Fibroblast of gingiva (primary cell): Measurements from ENCODE around the gene OSBP2.

ENCODE experiments used
- DNase-seq: peaks from one replicate; pipeline ENCODE4 v3.0.0-alpha.2; 2011; ENCODE audit warnings: low read depth

OSBP2 gene

GRCh38 chr22:30868663-30869385 lies 174.2 kb downstream of the OSBP2 start:
- DNase-seq, result no peak

GRCh38 chr22:30869667-30870395 lies 175.2 kb downstream of the OSBP2 start:
- no peak for DNase-seq

- no peak for DNase-seq
Observed at GRCh38 chr22:30870451-30871345, 176.0 kb downstream of the OSBP2 start.

GRCh38 chr22:30871391-30872284 lies 177.0 kb downstream of the OSBP2 start:
- no peak for DNase-seq

- no peak for DNase-seq
Observed at GRCh38 chr22:30872285-30873041, 177.8 kb downstream of the OSBP2 start.

- DNase-seq, result no peak
Observed at GRCh38 chr22:30873086-30873650, 178.5 kb downstream of the OSBP2 start.

GRCh38 chr22:30873661-30874060 lies 179.0 kb downstream of the OSBP2 start:
- no peak for DNase-seq

GRCh38 chr22:30874431-30875370 lies 180.0 kb downstream of the OSBP2 start:
- DNase-seq, result no peak

- DNase-seq, result peak; percentile 22
Observed at GRCh38 chr22:30875481-30876215, 181.0 kb downstream of the OSBP2 start.

- DNase-seq, result no peak
Observed at GRCh38 chr22:30876221-30876751, 181.6 kb downstream of the OSBP2 start.

- no peak for DNase-seq
Observed at GRCh38 chr22:30876915-30877553, 182.4 kb downstream of the OSBP2 start.

GRCh38 chr22:30877662-30878515 lies 183.2 kb downstream of the OSBP2 start:
- DNase-seq, result no peak

GRCh38 chr22:30878516-30879414 lies 184.1 kb downstream of the OSBP2 start:
- DNase-seq, result no peak

GRCh38 chr22:30879415-30879797 lies 184.7 kb downstream of the OSBP2 start:
- no peak for DNase-seq

- no peak for DNase-seq
Observed at GRCh38 chr22:30880181-30880601, 185.5 kb downstream of the OSBP2 start.

GRCh38 chr22:30880847-30881246 lies 186.2 kb downstream of the OSBP2 start:
- no peak for DNase-seq
